Lung (tissue), 12 donors: ENCODE results near the gene CZIB. TPM values are rescaled to one million over a fixed set of nuclear protein-coding genes. Genes with fewer than 3 reads are reported as not detected.

Experiments
- ATAC-seq: fragments of 200-7000 bp; cut with Tn5 transposase; one replicate; pipeline ENCODE4 v1.9.1; 2020; ENCODE audit warnings: moderate number of reproducible peaks; ENCODE audit not compliant: insufficient read depth, low FRiP score
- DNase-seq, 3 donors: peaks; one replicate each; pipeline ENCODE4 v3.0.0-alpha.2; 2013 to 2017
- H3K27ac ChIP-seq, 2 donors: one replicate each; pipeline ENCODE4 v1.5.1; 2013; ENCODE audit warnings: mild to moderate bottlenecking in 2 of 2, moderate library complexity in 2 of 2, control low read depth in 1 of 2, inconsistent platforms in 1 of 2, low read depth in 1 of 2, low read length in 1 of 2
- H3K27me3 ChIP-seq, 3 donors: one replicate each; pipeline ENCODE4 v1.5.1; 2013; ENCODE audit warnings: low read length in 2 of 3; ENCODE audit not compliant: control insufficient read depth in 3 of 3, insufficient read depth in 3 of 3
- H3K36me3 ChIP-seq, 4 donors: one replicate each; pipeline ENCODE4 v1.5.1; 2013; ENCODE audit warnings: low read length in 4 of 4, mild to moderate bottlenecking in 1 of 4, moderate library complexity in 1 of 4; ENCODE audit not compliant: control insufficient read depth in 4 of 4, insufficient read depth in 4 of 4
- H3K4me1 ChIP-seq, 5 donors: one replicate each; pipeline ENCODE4 v1.5.1; 2013; ENCODE audit warnings: low read length in 5 of 5, mild to moderate bottlenecking in 2 of 5, moderate library complexity in 1 of 5; ENCODE audit not compliant: control insufficient read depth in 5 of 5, insufficient read depth in 5 of 5
- H3K4me3 ChIP-seq: one replicate; pipeline ENCODE4 v1.5.1; 2013; ENCODE audit warnings: mild to moderate bottlenecking, control low read depth, moderate library complexity
- H3K9ac ChIP-seq, 2 donors: one replicate each; pipeline ENCODE4 v1.5.1; 2013; ENCODE audit warnings: low read length in 2 of 2, control low read depth in 1 of 2; ENCODE audit not compliant: insufficient read depth in 1 of 2
- H3K9me3 ChIP-seq, 4 donors: one replicate each; pipeline ENCODE4 v1.5.1; 2013; ENCODE audit warnings: low read length in 3 of 4, mild to moderate bottlenecking in 1 of 4, moderate library complexity in 1 of 4; ENCODE audit not compliant: control insufficient read depth in 4 of 4, insufficient read depth in 3 of 4
- WGBS, 2 donors: extraction: QIAGEN DNeasy Blood & Tissue Kit; methylation state at CpG; one replicate each; pipeline ENCODE4 v1.1.7; 2013; 5-methylcytosine and 5-hydroxymethylcytosine counted together
- polyA plus RNA-seq, 2 donors: library from polyadenylated mRNA; stranded (reverse); fragments of 200-250 nt; gene quantifications; one replicate each; pipeline ENCODE4 v1.2.1, GENCODE V29; 2013
- total RNA-seq, 2 donors: library from RNA; depleted of rRNA in 1 of 2; stranded (reverse); fragments of >200 nt in 1 of 2; gene quantifications; one replicate each; pipeline ENCODE4 v1.2.1, GENCODE V29; 2014 to 2021
- TF ChIP-seq, protein P1 (sequence below): IDR thresholded peaks from 2 replicates; pipeline ENCODE4 v1.5.1; 2012; ENCODE audit warnings: mild to moderate bottlenecking; ENCODE audit errors: control extremely low read depth, extremely low read depth
- donor health status: control.
- donor health status: control.
- donor health status: Bipolar disorder and iron deficiency.
- donor health status: healthy.
- donor health status: DM: yes; HTN: yes; CAD: no.

CZIB gene
- total and polyA plus RNA-seq, 4 donors, result 39.1 to 86.5 (median 52.9) TPM

DNA sequence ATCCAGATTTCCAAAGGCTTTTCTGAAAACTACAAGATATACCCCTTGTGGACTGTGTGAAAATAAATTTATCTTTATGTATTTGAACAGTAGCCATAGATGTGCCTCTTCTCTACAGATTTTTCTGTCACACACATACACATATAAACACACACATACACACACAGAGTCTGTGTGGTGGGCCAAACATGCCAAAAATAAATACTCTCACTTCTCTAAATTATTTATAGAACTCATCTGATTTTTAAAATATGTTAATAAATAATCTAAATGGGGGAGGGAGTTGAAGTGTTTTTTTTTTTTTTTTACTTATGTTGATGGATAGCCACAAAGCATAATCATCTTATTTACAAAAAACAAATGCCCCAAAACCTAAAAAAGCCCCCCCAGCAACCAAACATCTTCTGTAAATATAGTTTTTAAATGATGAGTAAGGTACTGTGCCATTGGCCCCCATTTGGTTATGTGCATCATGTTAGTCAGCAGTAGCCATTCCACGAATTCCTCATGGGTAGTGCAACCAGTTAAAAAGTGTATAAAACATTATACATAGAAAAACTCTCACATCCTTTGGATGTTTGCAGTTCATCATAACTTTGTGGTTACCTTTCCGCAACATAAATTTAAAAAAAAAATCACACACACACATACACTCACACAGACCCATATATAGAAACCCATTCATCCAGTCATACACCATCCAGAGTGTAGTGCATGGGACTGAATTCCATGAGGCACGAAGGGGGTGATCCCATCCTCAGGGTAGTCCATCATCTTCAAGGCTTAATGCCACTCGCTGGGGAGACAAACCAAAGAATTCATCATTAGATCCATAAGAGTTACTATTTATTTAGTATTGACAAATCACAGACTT lies 26.1 kb upstream of the CZIB start:
- no peaks in the 10 kb centered on the region for H3K9me3 ChIP-seq
- peaks cover 0 to 2% (median 0%) of the 10 kb centered on the region in 4 donors for H3K36me3 ChIP-seq
- no peak for ATAC-seq
- H3K27me3 ChIP-seq, result no peaks in the 10 kb centered on the region
- H3K4me1 ChIP-seq, result no peaks in the 10 kb centered on the region
- H3K27ac ChIP-seq, result no peak overlapping the region
- no peak for DNase-seq
- H3K9ac ChIP-seq, result no peak overlapping the region
- WGBS, 2 donors, result 80 to 96% methylated on average over 4 of the region's 4 CpGs
- H3K4me3 ChIP-seq, result no peak overlapping the region
- TF ChIP-seq, protein P1, sequence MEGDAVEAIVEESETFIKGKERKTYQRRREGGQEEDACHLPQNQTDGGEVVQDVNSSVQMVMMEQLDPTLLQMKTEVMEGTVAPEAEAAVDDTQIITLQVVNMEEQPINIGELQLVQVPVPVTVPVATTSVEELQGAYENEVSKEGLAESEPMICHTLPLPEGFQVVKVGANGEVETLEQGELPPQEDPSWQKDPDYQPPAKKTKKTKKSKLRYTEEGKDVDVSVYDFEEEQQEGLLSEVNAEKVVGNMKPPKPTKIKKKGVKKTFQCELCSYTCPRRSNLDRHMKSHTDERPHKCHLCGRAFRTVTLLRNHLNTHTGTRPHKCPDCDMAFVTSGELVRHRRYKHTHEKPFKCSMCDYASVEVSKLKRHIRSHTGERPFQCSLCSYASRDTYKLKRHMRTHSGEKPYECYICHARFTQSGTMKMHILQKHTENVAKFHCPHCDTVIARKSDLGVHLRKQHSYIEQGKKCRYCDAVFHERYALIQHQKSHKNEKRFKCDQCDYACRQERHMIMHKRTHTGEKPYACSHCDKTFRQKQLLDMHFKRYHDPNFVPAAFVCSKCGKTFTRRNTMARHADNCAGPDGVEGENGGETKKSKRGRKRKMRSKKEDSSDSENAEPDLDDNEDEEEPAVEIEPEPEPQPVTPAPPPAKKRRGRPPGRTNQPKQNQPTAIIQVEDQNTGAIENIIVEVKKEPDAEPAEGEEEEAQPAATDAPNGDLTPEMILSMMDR, result no peak

GRCh38 chr1:53244141-53244540 lies 23.7 kb upstream of the CZIB start:
- 37 to 56% methylated on average over 4 of the region's 4 CpGs for WGBS, 2 donors
- H3K27ac ChIP-seq, result no peak overlapping the region

DNA sequence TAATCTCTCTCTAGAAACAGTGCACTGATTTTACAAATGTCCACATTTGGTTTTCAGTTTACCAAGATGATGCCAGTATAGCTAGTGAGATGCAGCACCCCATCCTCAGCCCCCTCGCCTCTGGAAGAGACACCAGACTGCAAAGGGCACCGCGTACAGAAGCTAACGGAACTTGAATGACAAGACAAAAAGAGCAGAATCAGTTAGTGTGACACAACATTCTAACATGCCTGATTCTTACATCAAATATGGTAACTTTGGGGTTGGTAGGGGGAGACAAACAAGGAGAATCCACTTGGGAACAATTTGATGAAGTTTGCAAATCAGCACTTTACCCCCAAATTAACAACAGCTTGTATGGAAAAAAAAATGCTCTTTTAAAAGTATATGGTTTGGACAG lies 21.9 kb upstream of the CZIB start:
- DNase-seq (no peak), ATAC-seq (no peak)
- Histone ChIP-seq H3K36me3 (no peaks in the 10 kb centered on the region), H3K4me3 (no peak overlapping the region), H3K4me1 (peaks cover 0 to 9% (median 3%) of the 10 kb centered on the region in 5 donors), H3K27ac (no peak overlapping the region), H3K9me3 (no peaks in the 10 kb centered on the region), H3K27me3 (no peaks in the 10 kb centered on the region), H3K9ac (no peak overlapping the region)
- WGBS, 2 donors, result 75 to 77% methylated on average over 4 of the region's 4 CpGs
- TF ChIP-seq, protein P1, result no peak

More at GRCh38 chr1:53244141-53244540, 23.7 kb upstream of the CZIB start:
- H3K4me1 ChIP-seq, result no peaks in the 10 kb centered on the region
- H3K9me3 ChIP-seq, result no peaks in the 10 kb centered on the region
- no peaks in the 10 kb centered on the region for H3K27me3 ChIP-seq
- H3K36me3 ChIP-seq, result no peaks in the 10 kb centered on the region
- H3K4me3 ChIP-seq, result no peak overlapping the region
- TF ChIP-seq, protein P1, result no peak
- ATAC-seq (no peak), DNase-seq (no peak)
- H3K9ac ChIP-seq, result no peak overlapping the region
